Measurements from ENCODE around the gene CRTC1.

The CRTC1 gene

GRCh38 chr19:18778076-18778389 lies 94.6 kb downstream of the CRTC1 start:
- CTCF ChIA-PET: interaction anchor here (1.5 kb wide), 1 partner anchor 184 kb away, joined by 3 read pairs; no protein-coding TSS in a partner anchor
- no peak for DNase-seq (ENCODE audit: low spot score)
- TF ChIP-seq, protein P1, sequence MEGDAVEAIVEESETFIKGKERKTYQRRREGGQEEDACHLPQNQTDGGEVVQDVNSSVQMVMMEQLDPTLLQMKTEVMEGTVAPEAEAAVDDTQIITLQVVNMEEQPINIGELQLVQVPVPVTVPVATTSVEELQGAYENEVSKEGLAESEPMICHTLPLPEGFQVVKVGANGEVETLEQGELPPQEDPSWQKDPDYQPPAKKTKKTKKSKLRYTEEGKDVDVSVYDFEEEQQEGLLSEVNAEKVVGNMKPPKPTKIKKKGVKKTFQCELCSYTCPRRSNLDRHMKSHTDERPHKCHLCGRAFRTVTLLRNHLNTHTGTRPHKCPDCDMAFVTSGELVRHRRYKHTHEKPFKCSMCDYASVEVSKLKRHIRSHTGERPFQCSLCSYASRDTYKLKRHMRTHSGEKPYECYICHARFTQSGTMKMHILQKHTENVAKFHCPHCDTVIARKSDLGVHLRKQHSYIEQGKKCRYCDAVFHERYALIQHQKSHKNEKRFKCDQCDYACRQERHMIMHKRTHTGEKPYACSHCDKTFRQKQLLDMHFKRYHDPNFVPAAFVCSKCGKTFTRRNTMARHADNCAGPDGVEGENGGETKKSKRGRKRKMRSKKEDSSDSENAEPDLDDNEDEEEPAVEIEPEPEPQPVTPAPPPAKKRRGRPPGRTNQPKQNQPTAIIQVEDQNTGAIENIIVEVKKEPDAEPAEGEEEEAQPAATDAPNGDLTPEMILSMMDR (conservative IDR thresholded peaks at IDR 0.05; ENCODE audit: low read depth): no peak
- POLR2A ChIA-PET (ENCODE audit: low non-redundant PET): no interaction called here
- H3K27ac ChIP-seq: no peak overlapping the region

- TF ChIP-seq, protein P1 (conservative IDR thresholded peaks at IDR 0.05; ENCODE audit: low read depth): no peak
- DNase-seq (ENCODE audit: low spot score): no peak
- H3K27ac ChIP-seq: no peak overlapping the region
- POLR2A ChIA-PET (ENCODE audit: low non-redundant PET): no interaction called here
- CTCF ChIA-PET: no interaction called here
Observed at GRCh38 chr19:18778826-18779495, 95.5 kb downstream of the CRTC1 start.

DNA sequence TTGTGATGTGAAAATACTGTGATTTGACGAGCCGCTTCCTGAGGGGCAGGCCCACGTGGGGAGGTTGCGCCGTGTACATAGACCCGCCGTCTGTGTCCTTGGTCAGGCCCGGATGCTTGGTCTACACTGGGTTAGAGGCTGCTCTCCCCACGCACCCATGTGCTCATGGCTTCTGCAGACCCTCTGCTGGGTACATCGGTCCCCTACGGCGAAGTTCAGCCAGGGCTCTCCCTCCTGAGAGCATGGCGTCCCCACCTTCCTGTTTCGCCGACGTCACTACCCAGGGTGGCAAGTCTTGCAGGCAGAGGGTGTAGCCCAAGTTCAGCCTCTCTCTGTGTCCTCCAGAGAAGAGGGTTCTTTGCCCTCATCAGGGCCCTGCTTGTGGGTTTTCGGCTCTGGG lies 96.6 kb downstream of the CRTC1 start:
- no peak for DNase-seq (ENCODE audit: low spot score)
- no peak overlapping the region for H3K27ac ChIP-seq
- CTCF ChIA-PET: no interaction called here
- POLR2A ChIA-PET (ENCODE audit: low non-redundant PET): no interaction called here
- TF ChIP-seq, protein P1 (conservative IDR thresholded peaks at IDR 0.05; ENCODE audit: low read depth): no peak

GRCh38 chr19:18780631-18781030 lies 97.2 kb downstream of the CRTC1 start:
- CTCF ChIA-PET: interaction anchor here (0.6 to 0.7 kb wide), 2 partner anchors 50 to 129 kb away, joined by 3 read pairs; no protein-coding TSS in a partner anchor
- TF ChIP-seq, protein P1 (conservative IDR thresholded peaks at IDR 0.05; ENCODE audit: low read depth): no peak
- H3K27ac ChIP-seq: no peak overlapping the region

GRCh38 chr19:18781047-18781600 lies 97.6 kb downstream of the CRTC1 start:
- no peak overlapping the region for H3K27ac ChIP-seq
- CTCF ChIA-PET: interaction anchor here (0.6 to 0.7 kb wide), 2 partner anchors 50 to 128 kb away, joined by 3 read pairs; no protein-coding TSS in a partner anchor
- POLR2A ChIA-PET (ENCODE audit: low non-redundant PET): no interaction called here
- TF ChIP-seq, protein P1 (conservative IDR thresholded peaks at IDR 0.05; ENCODE audit: low read depth): no peak
- DNase-seq (ENCODE audit: low spot score): no peak

More at GRCh38 chr19:18780631-18781030, 97.2 kb downstream of the CRTC1 start:
- POLR2A ChIA-PET (ENCODE audit: low non-redundant PET): no interaction called here
- DNase-seq (ENCODE audit: low spot score): no peak

- TF ChIP-seq, protein P1 (conservative IDR thresholded peaks at IDR 0.05; ENCODE audit: low read depth): no peak
- H3K27ac ChIP-seq: no peak overlapping the region
- no peak for DNase-seq (ENCODE audit: low spot score)
- CTCF ChIA-PET: no interaction called here
- POLR2A ChIA-PET (ENCODE audit: low non-redundant PET): no interaction called here
Observed at GRCh38 chr19:18781885-18782527, 98.5 kb downstream of the CRTC1 start.
